Measurements from ENCODE around the gene ASB16.
"Not testable (repeated sequence)": the region's sequence is repeated elsewhere in the genome, so short reads cannot be mapped to it uniquely, and the experiment has no call there.

ASB16 gene

GRCh38 chr17:44170499-44171201 lies at the start of gene ASB16:
Gene ASB16 (plus strand): TSS chr17:44170704. CDS start chr17:44170790, 86 bp downstream.
- DNase-seq, result no peak

DNA sequence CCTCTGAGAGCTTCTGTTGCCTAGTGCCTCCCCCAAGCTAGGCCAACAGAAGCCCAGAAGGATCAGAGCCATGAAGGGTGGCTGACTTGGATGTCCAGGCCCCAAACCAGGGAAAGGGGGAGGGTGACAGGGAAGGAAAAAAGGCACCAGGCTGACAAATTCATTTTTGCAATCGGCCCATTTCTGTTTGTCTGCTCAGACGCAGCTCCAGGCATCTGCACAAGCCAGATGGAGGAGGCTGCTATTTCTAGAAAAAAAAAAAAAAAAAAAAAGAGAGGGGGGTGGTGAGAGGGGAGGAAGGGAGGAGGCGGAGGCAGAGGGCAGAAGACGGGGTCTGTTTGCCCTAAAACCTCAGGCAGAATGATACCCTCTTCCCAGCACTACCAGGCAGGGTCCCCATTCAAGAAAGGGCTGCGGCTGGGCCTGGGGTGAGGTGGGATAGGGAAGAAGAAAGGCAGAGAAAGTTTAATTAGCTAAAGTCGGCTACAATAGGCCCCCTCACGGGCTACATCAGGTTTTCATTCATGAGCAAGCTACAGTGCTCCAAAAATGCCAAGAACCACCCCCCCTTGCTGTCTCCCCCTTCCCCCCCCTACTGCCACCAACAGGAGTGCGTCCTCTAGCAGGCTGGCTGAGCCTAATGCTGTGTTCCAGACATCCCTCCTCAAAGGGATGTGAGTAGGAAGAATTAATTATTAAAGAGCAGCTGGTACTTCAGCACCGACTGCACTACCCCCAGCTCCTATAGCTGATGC lies 49.5 kb upstream of the ASB16 start:
- no peak for DNase-seq

- no peak for DNase-seq
These were observed 48.3 kb upstream of the ASB16 start for GRCh38 chr17:44121997-44122815.

DNA sequence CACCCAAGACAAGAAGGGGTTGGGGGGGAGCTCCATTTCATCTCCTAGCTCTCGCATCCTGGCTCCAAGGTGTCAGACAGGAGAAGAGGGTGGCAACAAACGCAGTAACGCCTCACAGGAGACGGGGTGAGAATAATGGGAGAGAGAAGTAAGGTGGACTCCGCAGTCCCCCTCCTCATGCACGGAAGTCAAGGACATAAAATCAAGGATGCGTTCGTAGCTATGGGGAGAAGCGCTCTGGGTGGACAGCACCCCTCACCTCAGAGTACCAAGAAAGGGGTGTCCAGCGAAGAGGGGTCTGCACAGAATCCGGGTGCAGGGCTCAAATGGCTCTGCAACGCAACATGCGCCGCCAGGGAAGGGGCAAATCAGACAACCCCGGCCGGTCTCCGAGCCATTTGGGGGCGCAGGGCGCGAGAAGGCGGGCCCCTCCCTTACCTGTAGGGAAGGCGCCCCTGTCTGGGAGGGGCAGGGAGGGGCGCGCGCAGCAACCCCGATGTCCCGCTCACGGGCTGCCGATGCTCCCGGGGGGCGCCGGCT lies 47.6 kb upstream of the ASB16 start:
- DNase-seq, result no peak

GRCh38 chr17:44123356-44124117 lies 47.0 kb upstream of the ASB16 start, which contains the start of gene HDAC5:
Gene HDAC5 (minus strand): TSS chr17:44123641. CDS start chr17:44117515, 6,126 bp downstream.
- peak; percentile 93 for DNase-seq

GRCh38 chr17:44124118-44124438 lies 46.4 kb upstream of the ASB16 start:
- DNase-seq, result no peak

- DNase-seq, result no peak
These were observed 42.1 kb upstream of the ASB16 start for GRCh38 chr17:44128383-44128782.

DNA sequence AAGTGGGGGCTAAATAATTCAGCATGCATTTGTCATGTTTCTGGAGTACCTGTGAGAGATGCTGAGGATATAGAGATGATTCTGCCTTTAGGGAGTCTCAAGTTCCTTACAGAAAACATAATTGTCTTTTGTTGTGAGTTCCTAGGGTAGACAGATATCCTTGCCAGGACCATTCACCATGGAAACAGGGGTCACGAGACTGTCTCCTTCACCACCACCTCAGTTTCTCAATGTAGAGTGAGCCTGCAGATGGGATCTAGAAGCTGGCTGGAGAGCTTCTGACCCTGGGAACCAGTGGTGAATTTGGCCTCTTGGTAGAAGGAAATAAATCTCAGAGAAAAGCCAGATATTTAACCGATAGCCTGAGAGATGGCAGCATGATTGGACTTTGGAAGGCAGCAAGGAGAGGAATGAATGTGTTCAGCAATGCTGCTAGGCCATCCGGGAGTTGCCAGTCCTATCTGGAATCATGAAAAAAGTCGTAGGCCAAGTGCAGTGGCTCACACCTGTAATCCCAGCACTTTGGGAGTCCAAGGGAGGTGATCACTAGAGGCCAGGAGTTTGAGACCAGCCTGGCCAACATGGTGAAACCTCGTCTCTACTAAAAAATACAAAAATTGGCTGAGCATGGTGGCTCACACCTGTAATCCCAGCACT lies 39.7 kb upstream of the ASB16 start:
- no peak for DNase-seq

DNA sequence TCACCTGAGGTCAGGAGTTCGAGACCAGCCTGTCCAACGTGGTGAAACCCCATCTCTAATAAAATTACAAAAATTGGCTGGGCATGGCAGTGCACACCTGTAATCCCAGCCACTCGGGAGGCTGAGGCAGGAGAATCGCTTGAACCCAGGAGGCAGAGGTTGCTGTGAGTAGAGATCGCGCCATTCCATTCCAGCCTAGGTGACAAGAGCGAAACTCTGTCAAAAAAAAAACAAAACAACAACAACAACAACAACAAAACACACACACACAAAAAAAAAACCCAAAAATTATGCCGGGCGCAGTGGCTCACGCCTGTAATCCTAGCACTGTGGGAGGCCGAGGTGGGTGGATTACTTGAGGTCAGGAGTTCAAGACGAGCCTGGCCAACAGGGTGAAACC lies 39.1 kb upstream of the ASB16 start:
- not testable (repeated sequence) for DNase-seq

DNA sequence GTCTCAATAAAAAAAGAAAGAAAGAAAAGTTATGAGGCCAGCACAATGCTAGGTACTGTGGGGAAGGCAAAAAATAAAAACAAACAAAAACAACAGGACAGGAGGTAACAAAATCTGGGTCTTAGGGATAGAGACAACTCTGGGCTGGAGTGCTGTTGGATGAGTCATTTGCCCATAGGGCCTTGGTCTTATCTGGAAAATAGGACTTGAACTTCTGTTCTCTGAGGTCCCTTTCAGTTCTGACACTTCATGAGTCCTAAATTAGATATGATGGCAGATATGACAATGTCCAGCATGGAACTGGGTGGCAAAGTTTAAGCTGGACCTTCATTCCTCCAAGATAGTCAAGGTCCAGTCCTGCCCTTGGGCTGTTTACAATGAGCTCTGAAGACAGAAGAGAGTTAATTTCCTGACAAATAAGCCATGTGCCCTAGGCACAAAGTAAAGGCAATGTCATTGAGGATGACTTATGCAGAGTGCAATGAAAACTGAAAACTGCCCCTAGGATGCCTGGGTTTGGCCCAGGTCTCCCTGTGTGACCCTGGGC lies 38.2 kb upstream of the ASB16 start:
- no peak for DNase-seq

- DNase-seq, result no peak
These were observed 36.5 kb upstream of the ASB16 start for GRCh38 chr17:44133918-44134476.

DNA sequence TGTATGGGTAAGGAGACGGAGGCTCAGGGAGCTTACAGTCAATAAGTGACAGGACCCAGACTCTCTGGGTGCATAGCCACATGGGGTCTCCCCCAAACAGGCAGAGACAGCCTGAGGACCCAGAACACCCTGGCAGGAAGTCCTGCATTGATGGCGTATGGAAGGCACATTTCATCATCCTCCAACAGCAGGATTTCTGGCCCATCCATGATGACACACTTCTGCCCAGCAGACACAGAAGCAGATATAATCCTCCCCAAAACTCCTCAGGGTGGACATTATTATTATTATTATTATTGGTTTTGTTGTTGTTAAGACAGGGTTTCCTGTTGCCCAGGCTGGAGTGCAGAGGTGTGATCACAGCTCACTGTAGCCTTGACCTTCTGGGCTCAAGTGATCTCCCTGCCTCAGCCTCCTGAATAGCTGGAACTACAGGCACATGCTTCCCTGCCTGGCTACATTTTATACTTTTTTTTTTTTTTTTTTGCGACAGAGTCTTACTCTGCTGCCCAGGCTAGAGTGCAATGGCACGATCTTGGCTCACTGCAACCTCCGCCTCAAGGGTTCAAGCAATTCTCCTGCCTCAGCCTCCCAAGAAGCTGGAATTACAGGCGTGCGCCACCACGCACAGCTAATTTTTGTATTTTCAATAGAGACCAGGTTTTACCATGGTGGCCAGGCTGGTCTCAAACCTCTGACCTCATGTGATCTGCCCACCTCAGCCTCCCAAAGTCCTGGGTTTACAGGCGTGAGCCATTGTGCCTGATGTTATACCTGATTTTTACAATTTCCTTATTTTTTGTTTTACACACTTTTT lies 35.5 kb upstream of the ASB16 start:
- DNase-seq, result no peak

- peak; percentile 62 for DNase-seq
These were observed 32.4 kb upstream of the ASB16 start for GRCh38 chr17:44137891-44138709.

DNA sequence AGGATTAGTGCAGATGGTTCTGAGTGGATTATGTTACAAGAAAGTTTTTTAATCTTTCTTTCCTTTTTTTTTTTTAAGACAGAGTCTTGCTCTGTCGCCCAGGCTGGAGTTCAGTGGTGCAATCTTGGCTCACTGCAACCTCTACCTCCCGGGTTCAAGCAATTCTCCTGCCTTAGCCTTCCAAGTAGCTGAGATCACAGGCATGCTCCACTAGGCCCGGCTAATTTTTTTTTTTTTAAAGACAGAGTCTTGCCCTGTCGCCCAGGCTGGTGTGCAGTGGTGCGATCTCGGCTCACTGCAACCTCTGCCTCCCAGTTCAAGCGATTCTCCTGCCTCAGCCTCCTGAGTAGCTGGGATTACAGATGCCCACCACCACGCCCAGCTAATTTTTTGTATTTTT lies 26.6 kb upstream of the ASB16 start:
- DNase-seq, result not testable (repeated sequence)

- DNase-seq, result no peak
These were observed 25.4 kb upstream of the ASB16 start for GRCh38 chr17:44144966-44145739.

DNA sequence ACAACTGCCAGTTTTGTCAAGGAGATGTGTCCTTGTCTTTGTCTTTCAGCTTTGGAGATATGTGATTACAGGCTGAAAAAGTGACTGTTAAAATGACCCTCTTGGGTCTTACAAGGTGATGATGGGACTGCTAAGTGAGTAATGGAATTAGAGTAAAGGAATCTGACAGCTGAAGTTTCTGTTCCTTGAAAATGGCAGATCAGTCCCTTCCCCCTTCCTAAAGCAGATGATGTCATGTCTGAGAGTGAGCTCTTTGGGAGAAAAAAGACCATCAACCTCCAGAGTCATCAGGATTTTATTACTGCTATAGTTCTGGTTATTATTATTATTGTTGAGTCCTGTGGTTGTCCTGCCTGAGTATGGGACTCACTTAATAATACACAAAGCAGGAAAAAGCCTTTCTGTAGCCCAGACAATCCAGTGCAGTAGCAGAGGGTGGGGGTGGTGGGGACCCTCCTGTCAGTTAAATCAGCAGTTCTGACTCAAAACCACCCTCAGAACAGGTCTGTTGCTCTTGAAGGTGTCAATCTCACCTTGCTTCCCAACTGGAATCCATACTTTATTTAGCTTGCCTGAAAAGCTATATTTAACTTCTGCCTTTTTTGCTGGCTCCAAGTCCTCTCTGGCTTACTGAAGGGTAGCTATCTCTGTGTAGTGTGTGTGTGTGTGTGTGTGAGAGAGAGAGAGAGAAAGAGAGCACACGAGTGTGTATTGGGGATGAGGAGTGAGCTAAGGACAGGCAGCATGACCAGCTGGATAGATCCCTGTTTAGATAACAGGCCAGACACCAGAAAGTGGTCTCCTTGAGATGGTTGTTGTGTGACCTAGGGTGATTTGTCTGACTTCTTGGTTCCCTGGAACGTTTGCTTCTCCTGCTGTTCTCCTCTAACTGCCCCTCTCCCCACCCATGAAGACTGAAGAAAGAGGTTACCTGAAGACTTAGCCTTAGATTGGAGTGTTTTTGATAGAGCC lies 23.8 kb upstream of the ASB16 start:
- DNase-seq, result no peak

- no peak for DNase-seq
These were observed 22.7 kb upstream of the ASB16 start for GRCh38 chr17:44147812-44148211.
